SU-DHL-6 (cell line): ENCODE results near the gene SCAMP3.

ENCODE experiments used
- H2AFZ ChIP-seq: fragments of 200-600 bp; sonication (generic); 2 replicates; pipeline ENCODE4 v1.6.1; 2014; ENCODE audit warnings: low read depth, mild to moderate bottlenecking, moderate library complexity, mixed read lengths, antibody characterized with exemption, low read length; ENCODE audit not compliant: severe bottlenecking
- H3F3A ChIP-seq: fragments of 200-600 bp; shearing (Covaris generic); 2 replicates; pipeline ENCODE4 v1.6.0; 2016; ENCODE audit warnings: antibody characterized with exemption, mild to moderate bottlenecking; ENCODE audit not compliant: insufficient read depth
- H3K27ac ChIP-seq: fragments of 200-600 bp; sonication (generic); 2 replicates; pipeline ENCODE4 v1.5.1; 2016; ENCODE audit warnings: low read depth, mild to moderate bottlenecking, low read length, moderate library complexity, mixed read lengths
- H3K27me3 ChIP-seq: fragments of 200-600 bp; sonication (generic), shearing (Covaris generic); 2 replicates; pipeline ENCODE4 v1.6.0; 2014; ENCODE audit warnings: mild to moderate bottlenecking, low read length
- H3K36me3 ChIP-seq: fragments of 200-600 bp; sonication (generic); 2 replicates; pipeline ENCODE4 v1.6.1; 2014; ENCODE audit warnings: mild to moderate bottlenecking, low read length, mixed read lengths
- H3K4me2 ChIP-seq: fragments of 300-600, 200-600 bp; shearing (Covaris generic), sonication (generic); 2 replicates; pipeline ENCODE4 v1.6.0; 2014; ENCODE audit warnings: low read length, low read depth, mild to moderate bottlenecking; ENCODE audit not compliant: poor library complexity, severe bottlenecking
- H3K4me3 ChIP-seq: fragments of 200-600 bp; sonication (generic); 2 replicates; pipeline ENCODE4 v1.5.1; 2014; ENCODE audit warnings: antibody characterized with exemption, low read length, mild to moderate bottlenecking, mixed read lengths; ENCODE audit not compliant: insufficient read depth, poor library complexity, severe bottlenecking
- H3K79me2 ChIP-seq: fragments of 200-600 bp; sonication (generic); 2 replicates; pipeline ENCODE4 v1.6.1; 2014; ENCODE audit warnings: mild to moderate bottlenecking, low read length, moderate library complexity; ENCODE audit not compliant: insufficient read depth
- H3K9ac ChIP-seq: fragments of 200-600 bp; sonication (generic); 2 replicates; pipeline ENCODE4 v1.7.0; 2014; ENCODE audit warnings: mild to moderate bottlenecking, low read length
- H3K9me2 ChIP-seq: fragments of 200-600 bp; sonication (generic); replicated peaks from 2 replicates; pipeline ENCODE4 v1.6.1; 2014; ENCODE audit warnings: low read length; ENCODE audit not compliant: insufficient read depth
- H3K9me3 ChIP-seq: fragments of 200-600 bp; sonication (generic); 2 replicates; pipeline ENCODE4 v1.6.1; 2014; ENCODE audit warnings: low read length, mixed read lengths; ENCODE audit not compliant: insufficient read depth
- H4K20me1 ChIP-seq: fragments of 200-600 bp; sonication (generic); 2 replicates; pipeline ENCODE4 v1.6.1; 2014; ENCODE audit warnings: low read depth, mild to moderate bottlenecking, antibody characterized with exemption, low read length, moderate library complexity, mixed read lengths
- CTCF ChIP-seq: fragments of 200-600 bp; sonication (generic); IDR thresholded peaks from one replicate; pipeline ENCODE4 v1.5.1; 2017; ENCODE audit warnings: antibody characterized with exemption, mild to moderate bottlenecking, low read length, moderate library complexity; ENCODE audit not compliant: insufficient read depth, poor library complexity, severe bottlenecking
- EZH2phosphoT487 ChIP-seq: fragments of 200-600 bp; sonication (generic), shearing (Covaris generic); conservative IDR thresholded peaks from 2 replicates; pipeline ENCODE4 v1.6.1; 2018; ENCODE audit warnings: mild to moderate bottlenecking, antibody characterized with exemption, low read length, moderate library complexity, mixed read lengths

Gene SCAMP3

GRCh38 chr1:155269381-155269780 lies 7.2 kb upstream of the SCAMP3 start:
- H3K36me3 ChIP-seq = peaks cover 29% of the 10 kb centered on the region

GRCh38 chr1:155268630-155269029 lies 6.5 kb upstream of the SCAMP3 start:
- Histone ChIP-seq H2AFZ (no peak overlapping the region), H3K9me3 (no peaks in the 10 kb centered on the region), H3K27me3 (no peaks in the 10 kb centered on the region), H4K20me1 (no peaks in the 10 kb centered on the region), H3K36me3 (peaks cover 29% of the 10 kb centered on the region), H3K4me3 (no peak overlapping the region), H3K27ac (no peak overlapping the region), H3K9me2 (no peaks in the 10 kb centered on the region), H3K4me2 (no peak overlapping the region), H3K9ac (no peak overlapping the region), H3F3A (peaks cover 17% of the 10 kb centered on the region), H3K79me2 (peaks cover 22% of the 10 kb centered on the region)
- TF ChIP-seq EZH2phosphoT487 (no peak), CTCF (no peak)

More at GRCh38 chr1:155269381-155269780, 7.2 kb upstream of the SCAMP3 start:
- Histone ChIP-seq H2AFZ (no peak overlapping the region), H3K9me3 (no peaks in the 10 kb centered on the region), H4K20me1 (no peaks in the 10 kb centered on the region), H3K27me3 (no peaks in the 10 kb centered on the region), H3K9ac (no peak overlapping the region), H3K27ac (no peak overlapping the region), H3K4me3 (no peak overlapping the region), H3F3A (peaks cover 9% of the 10 kb centered on the region; the same call in 1 of the 2 replicates), H3K4me2 (no peak overlapping the region), H3K79me2 (peaks cover 24% of the 10 kb centered on the region), H3K9me2 (no peaks in the 10 kb centered on the region)
- TF ChIP-seq CTCF = no peak
- no peak for TF ChIP-seq EZH2phosphoT487

GRCh38 chr1:155267373-155267772 lies 5.2 kb upstream of the SCAMP3 start:
- Histone ChIP-seq H2AFZ (no peak overlapping the region), H3K79me2 (peaks cover 11% of the 10 kb centered on the region), H3K4me3 (no peak overlapping the region), H4K20me1 (no peaks in the 10 kb centered on the region), H3K27ac (no peak overlapping the region), H3K27me3 (no peaks in the 10 kb centered on the region), H3K4me2 (no peak overlapping the region), H3K9me2 (no peaks in the 10 kb centered on the region), H3K9me3 (no peaks in the 10 kb centered on the region), H3F3A (peaks cover 29% of the 10 kb centered on the region), H3K36me3 (peaks cover 29% of the 10 kb centered on the region), H3K9ac (no peak overlapping the region)
- TF ChIP-seq EZH2phosphoT487 (no peak), CTCF (no peak)
